HG03045 (cell line): ENCODE results near the gene MCFD2.
"Not testable (repeated sequence)": the region's sequence is repeated elsewhere in the genome, so short reads cannot be mapped to it uniquely, and the experiment has no call there.

ENCODE experiments used
- ATAC-seq: cut with Tn5 transposase; IDR thresholded peaks from one replicate; pipeline ENCODE4 v1.9.1; 2021; ENCODE audit warnings: mild to moderate bottlenecking, moderate library complexity; ENCODE audit not compliant: unreplicated experiment

The MCFD2 gene

GRCh38 chr2:46904908-46905678 is 10.5 kb downstream of the MCFD2 start:
- not testable (repeated sequence) for ATAC-seq

GRCh38 chr2:46902980-46903379 is 12.6 kb downstream of the MCFD2 start:
- not testable (repeated sequence) for ATAC-seq

- ATAC-seq = no peak
These were observed 13.1 kb downstream of the MCFD2 start for GRCh38 chr2:46902465-46902864.

GRCh38 chr2:46901611-46902010 is 14.0 kb downstream of the MCFD2 start:
- ATAC-seq = no peak

- no peak for ATAC-seq
These were observed 15.2 kb downstream of the MCFD2 start for GRCh38 chr2:46900381-46900780.

- ATAC-seq = no peak
These were observed 16.6 kb downstream of the MCFD2 start for GRCh38 chr2:46899053-46899452.

- no peak for ATAC-seq
These were observed 17.6 kb downstream of the MCFD2 start for GRCh38 chr2:46898024-46898423.

- ATAC-seq = no peak
These were observed 22.2 kb downstream of the MCFD2 start for GRCh38 chr2:46893269-46893939.

- ATAC-seq = no peak
These were observed 23.6 kb downstream of the MCFD2 start for GRCh38 chr2:46891956-46892553.

- ATAC-seq = no peak
These were observed 27.1 kb downstream of the MCFD2 start for GRCh38 chr2:46888421-46888952.

- ATAC-seq = no peak
These were observed 28.3 kb downstream of the MCFD2 start for GRCh38 chr2:46887028-46887885.

- ATAC-seq = no peak
These were observed 29.2 kb downstream of the MCFD2 start for GRCh38 chr2:46886268-46887027.

GRCh38 chr2:46885376-46885775 is 30.2 kb downstream of the MCFD2 start:
- ATAC-seq = no peak

GRCh38 chr2:46879511-46879910 is 36.1 kb downstream of the MCFD2 start:
- ATAC-seq = no peak

- no peak for ATAC-seq
These were observed 36.7 kb downstream of the MCFD2 start for GRCh38 chr2:46878886-46879285.

- ATAC-seq = no peak
These were observed 37.2 kb downstream of the MCFD2 start for GRCh38 chr2:46878240-46878877.

- ATAC-seq = no peak
These were observed 37.9 kb downstream of the MCFD2 start for GRCh38 chr2:46877619-46878113.

GRCh38 chr2:46876741-46877384 is 38.7 kb downstream of the MCFD2 start:
- ATAC-seq = no peak
